Gastroesophageal sphincter (tissue), 3 donors: ENCODE measurements around the gene NUBP1.

Experiments
- CTCF ChIP-seq, 4 experiments: fragments of 200-600 bp in 2 of 4; fragments of 450-650 bp in 2 of 4; sonication (generic) in 1 of 4; IDR thresholded peaks; one replicate each; pipeline ENCODE4 v1.5.1; 2017 to 2019; ENCODE audit warnings: antibody characterized with exemption in 4 of 4, mild to moderate bottlenecking in 2 of 4, moderate library complexity in 2 of 4
- POLR2A ChIP-seq, 2 donors: fragments of 450-650 bp; IDR thresholded peaks; one replicate each; pipeline ENCODE4 v1.6.1; 2017; ENCODE audit warnings: antibody characterized with exemption in 2 of 2, mild to moderate bottlenecking in 2 of 2, moderate library complexity in 1 of 2
- POLR2AphosphoS5 ChIP-seq: sonication (generic); formaldehyde crosslinking; IDR thresholded peaks from one replicate; pipeline ENCODE4 v1.6.1; 2017; ENCODE audit warnings: antibody characterized with exemption

GRCh38 chr16:10765772-10766171 is 22.1 kb downstream of the NUBP1 start:
- no peak for TF ChIP-seq CTCF (IDR thresholded peaks at IDR 0.05)
- TF ChIP-seq POLR2A (IDR thresholded peaks at IDR 0.05) = no peak
- no peak for TF ChIP-seq POLR2AphosphoS5
